NCI-H510A treated with DMSO at 0.1 percent for 48 hours (cell line): Measurements from ENCODE around the gene BMP8B.
A peak's percentile ranks its signal among the peaks of the same experiment; 100 is the strongest.
"Not testable (repeated sequence)": the region's sequence is repeated elsewhere in the genome, so short reads cannot be mapped to it uniquely, and the experiment has no call there.

Experiments
- DNase-seq: peaks from one replicate; lab custom pipeline; 2025; lab: John Stamatoyannopoulos, UW

Gene BMP8B

GRCh38 chr1:39812913-39813312 lies 24.2 kb upstream of the BMP8B start:
- DNase-seq: no peak

- DNase-seq: no peak
These were observed 20.3 kb upstream of the BMP8B start for GRCh38 chr1:39808784-39809517.

GRCh38 chr1:39805385-39805784 lies 16.7 kb upstream of the BMP8B start:
- no peak for DNase-seq

GRCh38 chr1:39802496-39803260 lies 14.0 kb upstream of the BMP8B start:
- DNase-seq: no peak

GRCh38 chr1:39800471-39800835 lies 11.8 kb upstream of the BMP8B start:
- no peak for DNase-seq

GRCh38 chr1:39799770-39800470 lies 11.3 kb upstream of the BMP8B start:
- peak; percentile 100 for DNase-seq

GRCh38 chr1:39798859-39799769 lies 10.4 kb upstream of the BMP8B start:
- peak; percentile 100 for DNase-seq

- DNase-seq: no peak
These were observed 7.0 kb upstream of the BMP8B start for GRCh38 chr1:39795651-39796050.

- no peak for DNase-seq
These were observed 3.2 kb upstream of the BMP8B start for GRCh38 chr1:39791838-39792237.

GRCh38 chr1:39789571-39790110 lies 976 bp upstream of the BMP8B start:
- no peak for DNase-seq

- no peak for DNase-seq
These were observed 273 bp downstream of the BMP8B start for GRCh38 chr1:39788426-39788757.

GRCh38 chr1:39787964-39788363 lies 701 bp downstream of the BMP8B start:
- not testable (repeated sequence) for DNase-seq

- no peak for DNase-seq
These were observed 1.2 kb downstream of the BMP8B start for GRCh38 chr1:39787468-39787867.

GRCh38 chr1:39787108-39787375 lies 1.6 kb downstream of the BMP8B start:
- DNase-seq: not testable (repeated sequence)

- not testable (repeated sequence) for DNase-seq
These were observed 2.2 kb downstream of the BMP8B start for GRCh38 chr1:39786303-39787107.

GRCh38 chr1:39782685-39783084 lies 6.0 kb downstream of the BMP8B start:
- not testable (repeated sequence) for DNase-seq

GRCh38 chr1:39782103-39782502 lies 6.6 kb downstream of the BMP8B start:
- no peak for DNase-seq

- DNase-seq: no peak
These were observed 7.3 kb downstream of the BMP8B start for GRCh38 chr1:39781349-39781715.

GRCh38 chr1:39779821-39780220 lies 8.8 kb downstream of the BMP8B start:
- no peak for DNase-seq

GRCh38 chr1:39779137-39779536 lies 9.5 kb downstream of the BMP8B start:
- no peak for DNase-seq

GRCh38 chr1:39778463-39779099 lies 10.1 kb downstream of the BMP8B start:
- DNase-seq: not testable (repeated sequence)
